HepG2 (cell line): ENCODE measurements around the gene KCNAB1. TPM values are rescaled to one million over a fixed set of nuclear protein-coding genes. Genes with fewer than 3 reads are reported as not detected.

Source experiments
- ATAC-seq: fragments of 200-7000 bp; cut with Tn5 transposase; 3 replicates; pipeline ENCODE4 v1.9.1; 2020; ENCODE audit warnings: mild to moderate bottlenecking, moderate library complexity
- BruUV-seq: library from RNA; stranded (reverse); fragments of 400-500 nt; replicated peaks from 2 replicates; lab custom pipeline; 2021; lab: Mats Ljungman, UMichigan
- CTCF ChIA-PET: fragments of 300-600 bp; formaldehyde crosslinking; extraction: SDS; loops from one replicate; lab custom pipeline; 2021; ENCODE audit warnings: low total read pairs, inconsistent platforms, low intra/inter-chr PET ratio; lab: Yijun Ruan, JAX
- POLR2A ChIA-PET: fragments of 350-600 bp; sonication (Branson Sonifier 250); formaldehyde crosslinking; loops from one replicate; lab custom pipeline; 2020; ENCODE audit warnings: antibody characterized with exemption, inconsistent platforms; lab: Yijun Ruan, JAX
- DNase-seq: peaks from one replicate; pipeline ENCODE4 v3.0.0-alpha.2; 2015; ENCODE audit warnings: low spot score
- FAIRE-seq: peaks from 3 replicates; lab custom pipeline; 2011; peaks lifted over from hg19 to GRCh38; lab: Jason Lieb, UNC
- H2AFZ ChIP-seq: one replicate; pipeline ENCODE4 v1.6.1; 2011; ENCODE audit warnings: low read length, inconsistent platforms
- H3K27ac ChIP-seq: fragments of 300-600 bp; 3 replicates; pipeline ENCODE4 v1.8.0; 2011; ENCODE audit warnings: mixed run types, mild to moderate bottlenecking, mixed read lengths, low read length, inconsistent platforms; ENCODE audit not compliant: insufficient read depth; ENCODE audit errors: extremely low read length
- H3K27me3 ChIP-seq, 2 experiments: fragments of 200-600 bp in 1 of 2; 2 replicates in 1 of 2; 3 replicates in 1 of 2; pipeline versions ENCODE4 v1.6.0 to v1.8.0; 2011; ENCODE audit warnings: low read length in 2 of 2, mild to moderate bottlenecking in 2 of 2, moderate library complexity in 2 of 2, inconsistent platforms in 1 of 2; ENCODE audit not compliant: insufficient read depth in 2 of 2, control insufficient read depth in 1 of 2
- H3K36me3 ChIP-seq, 2 experiments: fragments of 200-600 bp in 1 of 2; replicated peaks in 1 of 2; 2 replicates in 1 of 2; 3 replicates in 1 of 2; pipeline versions ENCODE4 v1.5.1 to v1.8.0; 2011; ENCODE audit warnings: low read length in 2 of 2, inconsistent platforms in 1 of 2; ENCODE audit not compliant: insufficient read depth in 2 of 2, control insufficient read depth in 1 of 2
- H3K4me1 ChIP-seq: 2 replicates; pipeline ENCODE4 v1.5.1; 2012; ENCODE audit warnings: low read length, inconsistent platforms; ENCODE audit not compliant: insufficient read depth
- H3K4me2 ChIP-seq: 2 replicates; pipeline ENCODE4 v1.6.0; 2011; ENCODE audit warnings: low read depth, low read length, inconsistent platforms
- H3K4me3 ChIP-seq, 3 experiments: fragments of 200-600 bp in 1 of 3; sonication (generic), shearing (Covaris generic) in 1 of 3; replicated peaks in 1 of 3; 2 replicates each; pipeline ENCODE4 v1.5.1; 2011 to 2016; ENCODE audit warnings: low read length in 3 of 3, inconsistent platforms in 2 of 3, low read depth in 2 of 3, mild to moderate bottlenecking in 2 of 3, control low read depth in 1 of 3, mixed read lengths in 1 of 3; ENCODE audit not compliant: insufficient read depth in 1 of 3
- H3K79me2 ChIP-seq: one replicate; pipeline ENCODE4 v1.6.1; 2011; ENCODE audit warnings: low read length, inconsistent platforms; ENCODE audit not compliant: insufficient read depth
- H3K9ac ChIP-seq: 2 replicates; pipeline ENCODE4 v1.6.0; 2011; ENCODE audit warnings: mild to moderate bottlenecking, low read depth, low read length, inconsistent platforms; ENCODE audit not compliant: insufficient read depth
- H3K9me3 ChIP-seq: 2 replicates; pipeline ENCODE4 v1.5.1; 2012; ENCODE audit warnings: mild to moderate bottlenecking, low read length
- H4K20me1 ChIP-seq: 2 replicates; pipeline ENCODE4 v1.6.0; 2011; ENCODE audit warnings: inconsistent platforms, mild to moderate bottlenecking, low read length, moderate library complexity; ENCODE audit not compliant: insufficient read depth
- CBX2 ChIP-seq, 2 experiments: fragments of 200-600 bp in 1 of 2; sonication (generic); formaldehyde crosslinking in 1 of 2; IDR thresholded peaks; 2 replicates each; pipeline versions ENCODE4 v1.7.0 to v1.8.1; 2018 to 2022; ENCODE audit warnings: low read depth in 2 of 2, low read length in 1 of 2, mild to moderate bottlenecking in 1 of 2, missing genetic modification reagents in 1 of 2
- DNMT3B ChIP-seq: conservative IDR thresholded peaks from 2 replicates; pipeline ENCODE4 v1.6.1; 2016; ENCODE audit warnings: missing biosample characterization, control low read depth
- GMEB2 ChIP-seq: IDR thresholded peaks from 2 replicates; pipeline ENCODE4 v1.6.1; 2016; ENCODE audit warnings: missing biosample characterization, missing genetic modification reagents, low read depth
- JDP2 ChIP-seq: sonication (generic); formaldehyde crosslinking; IDR thresholded peaks from 2 replicates; pipeline ENCODE4 v1.8.1; 2022; ENCODE audit warnings: missing genetic modification reagents, borderline replicate concordance
- MAFF ChIP-seq: IDR thresholded peaks from 2 replicates; pipeline ENCODE4 v1.6.1; 2011; ENCODE audit warnings: low read depth, low read length, improper control_type of control experiment
- MAFK ChIP-seq, 2 experiments: IDR thresholded peaks in 1 of 2; conservative IDR thresholded peaks in 1 of 2; 2 replicates each; pipeline ENCODE4 v1.6.1; 2011; ENCODE audit warnings: improper control_type of control experiment in 2 of 2, low read length in 2 of 2
- NFE2L1 ChIP-seq: sonication (generic); formaldehyde crosslinking; IDR thresholded peaks from 2 replicates; pipeline ENCODE4 v1.4.0; 2020; ENCODE audit warnings: missing genetic modification reagents, mild to moderate bottlenecking, borderline replicate concordance
- TBP ChIP-seq: sonication (generic); formaldehyde crosslinking; IDR thresholded peaks from 2 replicates; pipeline ENCODE4 v1.5.0; 2020; ENCODE audit warnings: missing genetic modification reagents
- ZKSCAN1 ChIP-seq: fragments of 150-350 bp; IDR thresholded peaks from 2 replicates; pipeline ENCODE4 v1.6.1; 2014; ENCODE audit warnings: low read length
- ZNF558 ChIP-seq: sonication (generic); formaldehyde crosslinking; IDR thresholded peaks from 2 replicates; pipeline ENCODE4 v1.9.0; 2022; ENCODE audit warnings: mild to moderate bottlenecking, missing genetic modification reagents, borderline replicate concordance
- ZNF614 ChIP-seq: IDR thresholded peaks from 2 replicates; pipeline ENCODE4 v1.6.1; 2018; ENCODE audit warnings: missing biosample characterization, missing genetic modification reagents, inconsistent platforms, borderline replicate concordance
- ZNF629 ChIP-seq: sonication (generic); formaldehyde crosslinking; conservative IDR thresholded peaks from 2 replicates; pipeline ENCODE4 v1.5.0; 2020; ENCODE audit warnings: missing genetic modification reagents
- WGBS: methylation state at CpG from one replicate; pipeline ENCODE4 v1.1.6; 2017; ENCODE audit warnings: low lambda C conversion rate; 5-methylcytosine and 5-hydroxymethylcytosine counted together
- in situ Hi-C: cut with HindIII; loops from 2 replicates; pipeline ENCODE4 v1.10.0; 2017; ENCODE audit warnings: low pct_unique_long_range_greater_than_20kb; ENCODE audit not compliant: extremely low pct_ligation_motif_present
- intact Hi-C: fragments of 100-400 bp; cut with micrococcal nuclease; formaldehyde crosslinking; loops from one replicate; pipeline ENCODE4 v1.10.0; 2022; ENCODE audit not compliant: unreplicated experiment
- polyA plus RNA-seq, 8 experiments: library from polyadenylated mRNA; depleted of rRNA in 3 of 8; stranded (reverse) in 7 of 8; unstranded in 1 of 8; fragments of >200 nt; fragmentation: Illumina TruSeq in 4 of 8; extraction: Trizol in 4 of 8; gene quantifications; 2 replicates each; pipeline versions ENCODE4 v1.2.1 to v1.2.3, GENCODE V29; 2011 to 2016; ENCODE audit warnings: low read depth in 4 of 8, missing spikeins in 1 of 8, mixed read lengths in 1 of 8; ENCODE audit not compliant: insufficient read depth in 1 of 8
- total RNA-seq, 5 experiments: library from RNA; depleted of rRNA; stranded (reverse); fragments of >200 nt; fragmentation: Illumina TruSeq; extraction: Trizol; gene quantifications; 2 replicates each; pipeline ENCODE4 v1.2.3, GENCODE V29; 2016; ENCODE audit warnings: low read depth in 1 of 5

KCNAB1 gene
- total and polyA plus RNA-seq, 2 of the 13 experiments (the other 11 are each of a cell fraction or from before 2014, with no cell fraction given): not detected

- Histone ChIP-seq H3K79me2 (no peaks in the 10 kb centered on the region), H3K9ac (no peak overlapping the region), H3K4me2 (no peak overlapping the region), H2AFZ (no peak overlapping the region), H3K4me3 (no peak overlapping the region), H3K4me1 (no peaks in the 10 kb centered on the region), H3K9me3 (no peaks in the 10 kb centered on the region), H3K36me3 (no peaks in the 10 kb centered on the region), H3K27ac (no peak overlapping the region), H4K20me1 (no peaks in the 10 kb centered on the region), H3K27me3 (no peaks in the 10 kb centered on the region)
- no TSS peak for BruUV-seq
- intact Hi-C loops (no loop called here), in situ Hi-C loops (loop anchor here (5.0 kb wide), 1 partner anchor 224 kb away; no protein-coding TSS in a partner anchor)
- ATAC-seq (no peak), FAIRE-seq (no peak), DNase-seq (no peak)
- POLR2A ChIA-PET: no interaction called here
- CTCF ChIA-PET: no interaction called here
- peak; percentile 71 to 85 for TF ChIP-seq MAFK (conservative IDR thresholded peaks at IDR 0.05 in 1 of 2, IDR thresholded peaks at IDR 0.05 in 1 of 2; ENCODE audit: low read length in 2 of 2)
- no peak for TF ChIP-seq ZNF629 (CRISPR knock-in tag)
- TF ChIP-seq ZKSCAN1: no peak
- TF ChIP-seq CBX2 (IDR thresholded peaks at IDR 0.05; ENCODE audit: low read depth, low read length): no peak
- no peak for TF ChIP-seq CBX2 (CRISPR knock-in tag; IDR thresholded peaks at IDR 0.05; ENCODE audit: low read depth)
- peak; percentile 73 for TF ChIP-seq MAFF
- TF ChIP-seq ZNF614: no peak
- TF ChIP-seq GMEB2 (CRISPR knock-in tag): no peak
Observed at GRCh38 chr3:156376199-156376598, 255.8 kb downstream of the KCNAB1 start.

- H3K9me3 ChIP-seq: no peaks in the 10 kb centered on the region
- no peak overlapping the region for H3K4me3 ChIP-seq
- ChIA-PET CTCF (no interaction called here), POLR2A (no interaction called here)
- H2AFZ ChIP-seq: no peak overlapping the region
- no peak for DNase-seq
- H3K4me1 ChIP-seq: no peaks in the 10 kb centered on the region
- in situ Hi-C loops (loop anchor here (5.0 kb wide), 1 partner anchor 225 kb away; no protein-coding TSS in a partner anchor), intact Hi-C loops (no loop called here)
- H3K79me2 ChIP-seq: no peaks in the 10 kb centered on the region
- 42% methylated on average over 7 of the region's 7 CpGs for WGBS
- H3K27me3 ChIP-seq: no peaks in the 10 kb centered on the region
- H3K27ac ChIP-seq: no peak overlapping the region
- H4K20me1 ChIP-seq: no peaks in the 10 kb centered on the region
- no peak overlapping the region for H3K4me2 ChIP-seq
- no peak for TF ChIP-seq NFE2L1 (CRISPR knock-in tag)
- TF ChIP-seq DNMT3B (CRISPR knock-in tag): no peak
- TF ChIP-seq TBP (CRISPR knock-in tag): no peak
- TF ChIP-seq ZNF558 (CRISPR knock-in tag): no peak
- TF ChIP-seq JDP2 (CRISPR knock-in tag): no peak
- FAIRE-seq: no peak
- H3K36me3 ChIP-seq: no peaks in the 10 kb centered on the region
- no peak overlapping the region for H3K9ac ChIP-seq
- no peak for ATAC-seq
- BruUV-seq: no TSS peak
Observed at GRCh38 chr3:156377266-156377665, 256.9 kb downstream of the KCNAB1 start.
